MM.1S (cell line): ENCODE measurements around the gene NAA80.
"Not testable (repeated sequence)": the region's sequence is repeated elsewhere in the genome, so short reads cannot be mapped to it uniquely, and the experiment has no call there.

Experiments used
- CTCF ChIP-seq: fragments of 300-600 bp; sonication (generic); IDR thresholded peaks from 2 replicates; pipeline ENCODE4 v1.5.1; 2016; ENCODE audit warnings: antibody characterized with exemption, low read length, mixed read lengths
- EZH2 ChIP-seq: fragments of 300-600 bp; sonication (generic); optimal IDR thresholded peaks from 2 replicates; pipeline ENCODE3; 2017; ENCODE audit warnings: low read depth, mild to moderate bottlenecking, antibody characterized with exemption, low read length, mixed read lengths
- EZH2phosphoT487 ChIP-seq: fragments of 300-600 bp; sonication (generic); IDR thresholded peaks from 2 replicates; pipeline ENCODE4 v1.6.1; 2018; ENCODE audit warnings: antibody characterized with exemption, low read length

- TF ChIP-seq CTCF, EZH2phosphoT487, EZH2: not testable (repeated sequence)
Observed at GRCh38 chr3:50312041-50312440, 12.8 kb upstream of the NAA80 start.
